HK-2 (cell line): ENCODE results near the gene FBN1.

Experiments
- DNase-seq: peaks from one replicate; pipeline ENCODE4 v3.0.0-alpha.2; 2018; ENCODE audit not compliant: unreplicated experiment

The FBN1 gene

DNA sequence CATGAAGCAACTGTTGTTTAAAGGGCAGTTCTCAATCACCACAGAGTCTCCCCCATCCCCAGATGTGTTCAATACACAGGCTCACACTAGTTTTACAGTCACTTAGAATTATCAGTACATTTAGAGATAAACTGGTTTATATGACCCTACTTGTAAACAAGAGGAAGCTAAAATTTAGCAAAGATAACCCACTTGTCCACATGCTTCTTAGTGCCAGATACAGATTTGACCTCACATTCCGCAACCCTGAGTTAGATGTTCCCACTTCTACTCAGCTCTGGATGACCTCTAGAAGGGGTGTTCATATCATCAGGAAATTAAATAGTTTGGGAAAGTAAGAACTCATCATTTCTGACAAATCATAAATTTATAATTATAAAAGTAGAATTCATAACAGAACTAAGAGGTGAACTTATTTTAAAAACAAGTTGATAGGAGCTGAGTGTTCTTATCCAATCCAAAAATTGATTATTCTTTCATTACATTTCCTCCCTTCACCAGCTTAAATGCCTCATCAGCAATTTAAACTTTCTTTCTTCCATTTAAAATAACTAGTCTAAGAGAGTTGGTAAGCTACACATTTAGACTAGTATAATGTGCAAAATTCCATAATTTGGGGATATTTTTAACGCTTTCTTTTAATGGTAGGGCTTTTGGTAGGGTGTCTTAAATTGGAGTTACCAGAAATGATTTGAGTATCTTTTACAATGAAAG is 131.2 kb downstream of the FBN1 start:
- no peak for DNase-seq

DNA sequence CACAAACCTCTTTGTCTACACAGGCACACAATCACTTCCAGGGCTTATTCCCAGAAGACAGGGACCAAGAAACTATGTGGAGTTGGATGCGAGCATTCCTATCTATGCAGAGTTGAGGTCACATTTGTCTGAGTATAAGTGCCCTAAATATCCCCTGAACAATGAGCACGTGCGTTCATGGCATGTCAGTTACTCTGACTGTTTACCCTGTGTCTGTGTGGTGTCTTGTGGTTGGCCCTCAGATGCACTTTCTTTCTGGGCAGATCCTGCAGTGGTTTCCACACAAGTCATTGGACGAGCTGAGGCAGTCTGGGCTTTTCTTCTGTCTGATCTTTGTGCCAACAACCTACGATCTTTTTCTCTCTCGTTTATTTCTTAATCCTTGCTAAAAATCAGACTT is 134.5 kb downstream of the FBN1 start:
- no peak for DNase-seq

DNA sequence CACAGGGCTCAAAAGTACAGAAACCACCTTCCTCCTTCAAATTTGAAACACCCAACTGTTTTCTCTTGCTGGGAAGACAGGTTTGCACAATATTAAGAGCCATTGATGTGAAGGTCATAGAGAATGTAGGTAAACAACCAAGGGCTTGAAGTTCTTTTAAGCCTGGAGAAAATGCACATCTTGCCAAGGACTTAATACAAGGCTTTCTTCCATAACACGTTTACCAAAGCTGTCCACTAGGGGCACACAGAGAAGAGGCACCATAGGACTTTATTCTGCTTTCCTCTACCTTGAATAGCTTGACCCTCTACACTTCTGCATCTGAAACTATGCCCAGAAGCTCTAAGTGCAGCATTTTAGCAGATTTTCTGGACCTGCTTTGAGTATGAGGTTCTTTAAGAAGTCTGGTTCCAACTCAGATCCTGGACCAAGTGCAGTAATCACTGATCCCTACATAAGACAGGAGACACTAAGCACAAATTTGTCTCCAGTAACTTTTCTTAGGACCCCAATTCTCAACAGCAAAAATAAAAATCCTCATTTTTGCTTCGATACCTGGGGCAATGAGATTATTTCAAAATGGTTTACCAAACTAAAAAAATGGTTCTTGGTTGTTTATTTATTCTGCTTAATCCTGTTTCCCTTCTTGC is 138.0 kb downstream of the FBN1 start:
- DNase-seq: peak; percentile 3

DNA sequence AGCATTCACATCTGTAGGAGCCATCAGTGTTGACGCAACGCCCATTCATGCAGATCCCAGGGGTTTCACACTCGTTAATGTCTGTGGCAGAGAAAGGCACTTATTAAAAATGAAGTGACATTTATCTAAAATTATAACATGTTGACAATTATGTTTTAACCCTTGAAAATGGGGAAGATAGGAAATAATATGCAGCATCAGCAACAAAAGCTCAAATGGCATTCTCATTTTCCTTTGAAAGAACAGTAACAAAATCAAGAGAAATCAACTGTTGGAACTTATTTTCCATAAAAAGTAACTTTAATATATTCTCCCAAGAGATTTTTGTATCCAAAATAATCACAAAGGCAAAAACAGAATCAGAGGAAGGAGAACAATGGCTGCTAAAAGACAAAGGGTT is 140.4 kb downstream of the FBN1 start:
- DNase-seq: no peak

DNA sequence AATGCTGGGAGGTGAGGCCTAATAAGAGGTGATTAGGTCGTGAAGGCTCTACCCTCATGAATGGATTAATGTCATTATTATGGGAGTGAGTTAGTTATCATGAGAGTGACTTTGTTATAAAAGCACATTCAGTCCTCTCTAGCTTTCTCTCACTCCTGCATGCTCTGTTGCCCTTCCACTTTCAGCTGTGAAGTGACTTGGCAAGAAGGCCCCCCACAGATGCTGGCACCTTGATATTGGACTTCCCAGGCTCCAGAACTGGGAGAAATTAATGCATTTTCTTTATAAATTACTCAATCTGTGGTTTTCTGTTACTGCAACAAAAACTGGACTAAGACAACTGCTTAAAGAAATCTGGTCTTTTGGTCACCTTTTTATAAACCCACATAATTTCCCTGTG is 144.3 kb downstream of the FBN1 start:
- DNase-seq: no peak

DNA sequence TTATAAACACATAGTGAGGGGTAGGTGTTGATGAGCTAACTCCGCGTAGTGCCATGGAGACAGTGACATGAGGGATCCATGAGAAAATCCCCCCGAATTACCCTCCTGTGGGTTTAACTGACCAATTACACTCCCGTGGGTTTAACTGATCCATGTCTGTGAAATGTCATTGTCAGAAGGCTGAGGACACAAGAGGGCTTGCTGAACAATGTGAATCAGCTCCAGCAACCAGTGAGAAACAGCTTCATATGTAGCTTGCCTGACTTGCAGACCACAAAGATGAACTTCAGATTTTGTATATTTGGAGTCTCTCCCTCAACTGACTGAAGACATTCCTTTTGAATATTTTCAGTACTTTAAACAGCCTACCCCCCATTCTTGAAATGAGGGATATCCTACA is 144.9 kb downstream of the FBN1 start:
- DNase-seq: no peak

DNA sequence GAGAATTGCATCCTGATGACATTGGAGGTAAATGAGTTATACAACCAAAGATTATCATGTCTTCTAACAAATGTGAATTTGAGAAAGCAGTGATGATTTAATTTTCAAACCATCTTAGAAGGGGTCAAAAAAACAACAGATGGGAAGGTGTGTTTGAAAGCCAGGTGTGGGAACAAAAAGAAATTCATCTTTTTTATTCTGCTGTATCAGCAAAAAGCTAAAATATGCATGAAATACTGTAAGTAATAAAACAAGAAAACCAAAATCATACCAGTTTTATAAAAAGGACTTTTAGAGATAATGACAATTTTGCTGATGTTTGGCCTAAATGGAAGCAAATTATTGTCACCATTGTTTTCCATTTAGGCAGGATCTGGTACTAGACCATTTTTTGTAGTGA is 145.5 kb downstream of the FBN1 start:
- DNase-seq: no peak

DNA sequence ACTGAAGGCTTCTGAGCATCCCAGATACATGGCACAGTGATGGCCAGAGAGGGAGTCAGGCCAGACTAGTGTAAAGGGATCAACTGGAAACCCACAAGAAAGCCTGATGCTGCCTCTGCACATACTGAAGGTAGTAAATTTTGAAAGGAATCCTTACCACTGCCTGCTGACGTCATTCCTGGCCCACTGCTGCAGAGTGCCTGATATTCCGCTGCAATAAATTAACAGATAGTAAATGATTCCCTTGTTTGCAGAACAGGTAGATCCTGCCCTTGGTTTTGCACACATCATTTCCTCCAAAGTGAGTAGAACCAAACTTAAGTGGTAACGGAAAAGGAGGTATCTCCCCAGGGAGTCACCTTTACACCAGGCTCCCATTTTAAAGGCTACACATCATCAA is 146.7 kb downstream of the FBN1 start:
- no peak for DNase-seq

DNA sequence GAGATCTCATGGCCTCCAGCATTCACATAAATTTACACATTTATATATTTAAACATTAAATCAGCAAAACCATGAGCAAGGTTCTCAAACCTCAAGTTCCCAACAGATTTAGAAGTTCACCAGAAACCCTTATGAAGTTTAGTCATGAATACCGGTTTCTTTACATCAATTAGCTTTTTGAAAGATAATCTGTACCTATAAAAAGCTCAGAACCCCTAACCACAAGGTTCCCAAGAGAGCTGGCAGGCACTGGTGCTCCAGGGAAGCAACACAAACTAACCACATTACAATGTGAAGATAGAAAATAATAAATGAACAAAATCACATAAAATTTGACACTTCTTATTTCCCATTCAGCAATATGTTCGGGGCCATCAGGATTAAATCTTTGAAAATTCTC is 150.9 kb downstream of the FBN1 start:
- DNase-seq: no peak

DNA sequence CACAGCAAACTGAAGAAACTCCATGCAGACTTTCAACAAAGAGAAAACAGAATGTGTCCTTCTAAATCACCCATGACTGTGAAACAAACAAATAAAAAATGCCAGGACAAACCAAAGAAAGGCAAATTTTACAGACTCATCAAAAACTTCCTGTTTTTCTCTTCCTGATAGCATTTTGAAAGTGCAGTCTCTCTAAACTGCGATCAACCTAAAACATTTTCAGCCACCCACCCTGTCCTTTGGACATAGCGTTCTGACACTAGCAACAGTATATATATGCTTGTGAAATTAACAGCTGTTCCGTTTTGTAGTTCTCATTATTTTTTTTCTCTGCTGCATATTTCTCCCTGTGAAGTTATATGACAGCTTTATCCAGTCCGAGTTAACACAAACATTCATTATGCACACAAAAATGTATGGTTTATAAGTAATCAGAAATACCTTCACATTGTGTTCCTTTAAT is 151.7 kb downstream of the FBN1 start:
- no peak for DNase-seq

DNA sequence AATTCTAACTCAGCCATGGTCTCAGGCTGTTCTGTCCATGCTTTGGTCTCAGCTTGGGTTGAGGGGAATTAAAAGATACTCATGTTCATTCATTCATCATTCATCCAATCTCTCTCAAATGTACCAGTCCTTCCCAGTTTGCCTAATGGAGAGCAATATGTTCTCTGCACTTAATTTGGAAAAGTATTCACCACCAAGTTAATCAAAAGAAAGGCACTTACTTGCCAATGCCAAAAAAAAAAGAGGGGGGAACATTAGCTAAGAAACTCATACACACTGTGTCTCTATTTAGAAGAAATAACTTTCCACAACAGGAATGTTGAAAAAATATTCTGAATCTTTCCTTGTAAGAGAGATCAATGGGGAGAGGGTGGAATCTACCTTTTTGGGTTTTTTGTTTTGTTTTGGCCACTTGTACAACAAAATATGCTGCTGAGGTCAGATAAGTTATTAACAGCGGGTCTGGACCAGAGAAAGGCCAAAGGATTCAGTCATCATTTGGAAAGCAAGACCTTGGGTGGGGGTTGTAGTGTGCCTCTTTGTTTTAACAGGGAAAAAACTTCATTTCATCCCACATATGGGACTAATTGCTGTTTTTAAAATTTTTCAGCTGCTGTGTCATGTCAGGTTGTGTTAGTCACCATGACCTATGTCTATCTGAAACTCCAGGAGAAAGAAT is 152.3 kb downstream of the FBN1 start:
- DNase-seq: no peak

DNA sequence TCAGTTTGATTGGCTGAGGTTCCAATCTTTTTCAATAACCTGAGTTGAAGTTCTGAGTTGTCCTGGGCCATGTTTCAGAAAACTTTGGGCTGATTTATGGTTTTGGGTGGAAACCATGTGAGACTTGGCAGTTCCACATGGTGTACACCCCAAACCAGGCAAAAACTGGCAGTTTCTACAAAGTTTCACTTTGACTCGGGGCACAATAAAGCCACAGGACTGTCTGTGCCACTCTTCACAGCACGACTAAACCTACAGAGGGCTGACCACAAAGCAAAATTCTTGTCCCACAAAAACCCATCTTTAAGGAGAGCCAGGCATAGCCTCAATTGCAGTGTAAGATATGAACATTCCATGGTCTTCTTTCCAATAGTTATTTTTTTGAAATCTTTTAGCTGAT is 159.3 kb downstream of the FBN1 start:
- no peak for DNase-seq

DNA sequence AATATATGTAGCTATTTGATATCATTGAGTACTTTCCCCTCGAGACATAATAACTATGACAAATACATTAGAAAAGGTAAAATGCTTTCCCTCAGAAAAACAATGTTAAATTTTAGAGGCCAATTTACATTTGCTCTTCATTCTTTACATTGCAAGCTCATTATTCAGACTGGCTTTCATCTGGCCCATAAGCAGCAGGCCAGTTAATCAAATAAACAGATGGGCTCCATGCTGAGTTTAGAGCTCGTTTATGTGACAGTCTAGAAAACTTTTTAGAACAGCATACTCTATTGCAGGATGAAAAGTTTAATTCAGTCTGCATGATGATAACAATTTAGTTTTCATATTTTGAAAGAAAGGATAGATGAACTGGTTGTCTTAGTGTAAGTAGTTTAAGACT is 163.7 kb downstream of the FBN1 start:
- DNase-seq: no peak

DNA sequence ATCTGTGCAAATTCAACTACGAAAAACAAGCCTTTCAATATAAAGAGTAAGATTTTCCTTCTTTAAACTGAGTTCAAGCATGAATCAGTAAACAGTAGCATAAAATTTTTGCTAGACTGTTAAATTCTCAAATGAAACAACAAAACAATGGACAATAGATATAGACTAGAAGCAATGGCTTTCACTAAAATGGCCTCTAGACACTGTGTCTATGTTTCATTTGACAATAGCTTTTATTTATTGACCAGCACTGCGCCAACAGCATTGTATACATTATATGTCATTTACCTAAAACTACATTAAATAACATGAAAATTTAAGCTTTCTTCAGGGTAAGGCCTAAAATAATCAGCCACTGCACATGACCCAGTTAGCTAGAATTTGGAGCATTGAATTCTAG is 165.8 kb downstream of the FBN1 start:
- no peak for DNase-seq

DNA sequence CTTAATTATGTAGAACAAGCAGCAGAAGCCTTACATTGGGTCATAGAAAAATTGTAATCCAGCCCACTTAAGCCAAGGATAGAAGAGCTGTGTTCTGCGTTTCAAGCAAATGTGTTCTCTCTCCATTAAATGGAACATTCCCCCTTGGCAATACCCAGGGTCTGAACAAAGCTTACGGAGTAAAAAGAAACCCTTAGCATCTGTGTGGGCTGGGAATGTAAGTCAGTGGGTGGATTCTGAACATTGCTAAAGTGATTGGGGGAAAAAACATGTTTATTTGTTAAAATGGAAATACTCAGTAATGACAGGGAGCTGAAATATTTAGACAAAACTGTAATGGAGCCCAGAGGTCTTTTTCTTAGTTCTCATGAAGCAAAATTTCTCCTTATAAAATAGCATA is 166.9 kb downstream of the FBN1 start:
- no peak for DNase-seq

DNA sequence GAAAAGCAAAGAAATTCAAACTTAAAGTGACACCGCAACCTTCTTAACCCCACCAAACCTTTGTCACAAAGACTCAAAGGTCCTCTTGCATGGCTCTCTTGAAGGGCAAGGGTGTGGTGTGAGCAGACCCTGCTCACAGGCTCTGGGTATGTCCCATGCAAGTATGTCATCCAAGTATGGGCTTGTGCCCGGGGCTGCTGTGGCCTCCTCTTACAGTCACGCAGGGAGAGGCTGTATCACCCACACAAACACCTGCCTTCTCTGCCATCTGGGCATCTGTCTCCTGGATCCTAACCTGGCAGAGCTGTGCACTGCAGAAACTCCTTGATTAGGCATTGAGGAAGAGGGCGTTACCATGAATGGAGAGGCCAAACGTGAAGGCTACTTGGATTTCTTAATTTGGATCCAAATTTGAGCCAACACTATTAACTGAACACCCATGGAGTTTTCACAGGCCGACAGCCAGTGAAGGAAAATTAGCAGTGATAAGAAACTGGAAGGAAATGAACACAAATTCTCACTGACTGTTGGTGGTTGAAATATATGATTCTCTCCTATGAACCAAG is 167.6 kb downstream of the FBN1 start:
- no peak for DNase-seq

DNA sequence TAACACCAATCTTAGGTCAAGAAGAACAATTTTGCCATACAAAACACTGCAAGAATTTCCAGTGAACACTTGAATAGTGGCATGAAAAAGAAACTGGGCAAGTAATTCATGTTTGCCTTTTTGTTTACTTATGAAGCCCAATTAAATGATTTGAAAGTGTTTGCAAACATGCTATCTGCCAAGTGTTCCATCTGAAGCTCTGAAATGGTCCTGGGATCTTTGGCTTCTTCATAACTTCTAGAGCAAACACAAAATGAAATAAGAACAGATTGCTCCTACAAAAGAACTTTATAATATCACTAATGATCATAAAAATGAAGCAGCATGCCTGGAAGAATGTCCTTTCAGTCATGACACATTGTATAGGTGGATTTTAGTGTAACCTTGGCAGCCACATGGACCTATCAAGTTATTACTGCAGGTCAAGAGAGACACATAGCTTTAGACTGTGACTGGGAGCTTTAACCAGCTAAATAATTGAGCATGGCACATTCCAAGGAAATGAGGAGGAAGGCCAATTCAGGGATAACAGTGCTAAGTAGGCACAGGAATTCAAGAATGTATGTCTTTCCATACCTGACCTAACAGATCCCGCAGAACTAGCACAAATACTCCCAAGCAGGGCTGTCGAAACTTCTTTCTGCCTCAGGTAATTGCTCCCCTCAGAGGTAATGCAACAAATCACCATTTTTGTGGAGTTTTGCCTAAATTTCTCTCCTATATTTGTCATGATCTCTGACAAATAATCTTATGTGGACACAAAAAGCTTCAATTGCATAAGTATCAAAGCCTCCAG is 169.7 kb downstream of the FBN1 start:
- no peak for DNase-seq

DNA sequence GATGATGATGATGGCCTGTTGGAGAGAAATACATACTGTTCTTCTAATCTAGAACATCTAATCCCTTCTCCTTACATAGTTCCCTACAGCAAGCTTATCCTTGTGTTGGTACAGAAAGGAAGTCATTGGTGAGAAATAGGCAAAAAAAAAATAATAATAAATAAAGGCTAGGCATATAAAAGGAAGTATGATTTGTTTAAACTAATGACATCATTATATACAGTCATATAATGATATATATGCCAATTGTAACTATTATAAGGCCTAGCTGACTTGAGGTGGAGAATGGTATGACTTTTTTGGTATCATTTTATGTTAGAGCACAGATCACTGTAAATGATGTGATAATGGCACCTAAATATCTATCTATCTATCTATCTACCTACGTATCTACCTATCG is 171.8 kb downstream of the FBN1 start:
- no peak for DNase-seq

DNA sequence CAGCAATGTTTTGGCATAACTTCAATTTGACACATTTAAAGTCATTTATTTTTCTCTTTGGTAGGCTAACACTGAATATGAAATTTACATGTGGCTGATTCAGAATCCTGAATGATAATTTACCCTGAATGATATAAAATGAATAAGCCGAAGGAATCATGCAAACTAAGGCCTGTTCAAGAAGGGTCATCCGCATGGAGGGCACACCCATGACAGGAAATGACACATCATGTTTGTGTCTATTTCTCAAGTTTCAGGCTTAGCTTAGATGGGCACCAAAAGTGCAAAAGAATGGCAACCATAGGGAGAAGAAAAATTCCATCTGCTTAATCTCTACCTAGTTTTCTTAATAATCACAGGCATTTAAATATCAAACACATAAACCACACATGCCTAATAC is 172.8 kb downstream of the FBN1 start:
- DNase-seq: no peak

DNA sequence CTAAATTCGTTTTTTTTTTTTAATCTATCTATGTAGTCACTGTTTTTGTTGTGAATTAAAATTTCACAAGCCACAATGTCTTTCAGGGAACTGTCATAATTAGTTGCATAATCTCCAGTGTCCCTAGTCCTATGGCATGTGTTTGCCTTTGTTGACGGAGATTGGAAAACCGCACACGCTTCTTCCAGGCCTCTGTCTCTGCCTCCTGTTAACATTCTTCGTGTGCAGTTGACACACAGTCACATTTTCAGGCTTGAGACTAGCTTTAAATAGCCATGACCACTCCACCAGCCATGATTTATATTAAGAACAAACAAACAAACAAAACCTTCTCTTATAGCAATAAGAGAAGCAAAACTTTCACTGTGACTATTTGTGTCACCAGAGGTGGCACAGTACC is 174.4 kb downstream of the FBN1 start:
- no peak for DNase-seq

DNA sequence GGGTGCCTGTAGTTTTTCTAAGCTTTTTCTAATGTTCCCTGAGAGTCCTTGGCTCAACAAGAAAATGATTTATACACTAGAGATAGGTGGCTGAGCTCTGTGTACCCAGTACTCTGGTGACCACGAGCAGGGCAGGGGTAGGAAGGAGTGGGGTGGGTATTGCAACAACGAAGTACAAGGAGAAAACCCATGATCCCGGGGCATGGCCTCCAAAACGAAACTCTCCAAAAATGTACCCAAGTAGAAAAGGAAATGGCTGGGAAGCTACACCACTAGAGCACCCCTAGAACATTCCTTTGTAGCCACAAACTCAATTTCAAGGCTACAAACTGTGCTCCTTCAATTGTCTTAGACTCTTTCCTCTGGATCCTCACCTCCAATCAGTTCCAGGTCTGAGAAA is 175.4 kb downstream of the FBN1 start:
- DNase-seq: no peak

DNA sequence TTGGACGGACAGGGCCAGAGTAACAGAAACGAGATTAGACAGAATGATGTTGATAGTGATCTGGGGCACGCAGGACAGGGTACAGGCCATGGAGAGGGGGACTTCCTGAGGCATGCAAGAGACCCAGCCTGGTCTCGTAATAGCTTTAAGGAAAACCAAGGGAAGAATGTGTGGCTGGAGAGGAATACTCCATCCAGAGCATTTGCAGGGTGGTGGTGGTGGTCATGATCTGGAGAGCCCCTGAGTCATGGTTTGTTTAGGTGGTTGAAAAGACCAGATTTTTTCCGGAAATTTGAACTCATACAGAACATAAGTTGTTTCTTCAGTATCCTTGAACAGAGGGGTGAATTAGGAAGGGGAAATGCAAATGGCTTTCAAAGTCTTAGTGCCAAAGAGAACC is 175.8 kb downstream of the FBN1 start:
- DNase-seq: no peak
